HepG2 (cell line): Measurements from ENCODE around the gene FITM1. TPM values are rescaled to one million over a fixed set of nuclear protein-coding genes. Genes with fewer than 3 reads are reported as not detected.

ENCODE experiments used
- GABPA ChIP-seq, 2 experiments: IDR thresholded peaks; 2 replicates each; pipeline ENCODE4 v1.6.1; 2011 to 2016; ENCODE audit warnings: low read depth in 2 of 2, low read length in 1 of 2, missing biosample characterization in 1 of 2, missing genetic modification characterization in 1 of 2
- JUND ChIP-seq: sonication (generic); formaldehyde crosslinking; IDR thresholded peaks from 2 replicates; pipeline ENCODE4 v1.8.0; 2022; ENCODE audit warnings: mild to moderate bottlenecking, missing genetic modification reagents
- SETDB1 ChIP-seq: sonication (generic); formaldehyde crosslinking; IDR thresholded peaks from 2 replicates; pipeline ENCODE4 v1.5.1; 2020; ENCODE audit warnings: missing genetic modification reagents, mild to moderate bottlenecking, borderline replicate concordance
- SOX5 ChIP-seq: IDR thresholded peaks from 2 replicates; pipeline ENCODE4 v1.6.1; 2016; ENCODE audit warnings: borderline replicate concordance
- ZFP90 ChIP-seq: sonication (generic); formaldehyde crosslinking; IDR thresholded peaks from 2 replicates; pipeline ENCODE4 v1.8.0; 2022; ENCODE audit warnings: missing genetic modification reagents, mild to moderate bottlenecking, inconsistent platforms, borderline replicate concordance
- ZNF121 ChIP-seq: sonication (generic); formaldehyde crosslinking; IDR thresholded peaks from 2 replicates; pipeline ENCODE4 v1.5.0; 2020; ENCODE audit warnings: mild to moderate bottlenecking, missing genetic modification reagents
- ZNF33B ChIP-seq: sonication (generic); formaldehyde crosslinking; IDR thresholded peaks from 2 replicates; pipeline ENCODE4 v1.5.1; 2020; ENCODE audit warnings: mild to moderate bottlenecking, missing genetic modification reagents
- ZNF34 ChIP-seq: sonication (generic); formaldehyde crosslinking; IDR thresholded peaks from 2 replicates; pipeline ENCODE4 v1.4.0; 2020; ENCODE audit warnings: mild to moderate bottlenecking, missing genetic modification reagents, borderline replicate concordance
- polyA plus RNA-seq, 8 experiments: library from polyadenylated mRNA; depleted of rRNA in 3 of 8; stranded (reverse) in 7 of 8; unstranded in 1 of 8; fragments of >200 nt; fragmentation: Illumina TruSeq in 4 of 8; extraction: Trizol in 4 of 8; gene quantifications; 2 replicates each; pipeline versions ENCODE4 v1.2.1 to v1.2.3, GENCODE V29; 2011 to 2016; ENCODE audit warnings: low read depth in 4 of 8, missing spikeins in 1 of 8, mixed read lengths in 1 of 8; ENCODE audit not compliant: insufficient read depth in 1 of 8
- total RNA-seq, 5 experiments: library from RNA; depleted of rRNA; stranded (reverse); fragments of >200 nt; fragmentation: Illumina TruSeq; extraction: Trizol; gene quantifications; 2 replicates each; pipeline ENCODE4 v1.2.3, GENCODE V29; 2016; ENCODE audit warnings: low read depth in 1 of 5
- TF ChIP-seq, protein P1 (sequence below), 2 experiments: sonication (generic) in 1 of 2; formaldehyde crosslinking in 1 of 2; IDR thresholded peaks; 2 replicates each; pipeline versions ENCODE4 v1.4.0 to v1.6.1; 2018 to 2020; ENCODE audit warnings: missing genetic modification reagents in 2 of 2, borderline replicate concordance in 1 of 2, low read depth in 1 of 2, mild to moderate bottlenecking in 1 of 2, missing biosample characterization in 1 of 2
- TF ChIP-seq, protein P2 (sequence below): sonication (generic); formaldehyde crosslinking; IDR thresholded peaks from 2 replicates; pipeline ENCODE4 v1.9.0; 2021; ENCODE audit warnings: mild to moderate bottlenecking, missing genetic modification reagents
- TF ChIP-seq, protein P3 (sequence below): sonication (generic); formaldehyde crosslinking; IDR thresholded peaks from 2 replicates; pipeline ENCODE4 v1.4.0; 2020; ENCODE audit warnings: low read depth, mild to moderate bottlenecking, missing genetic modification reagents
- TF ChIP-seq, protein P4 (sequence below): sonication (generic); formaldehyde crosslinking; IDR thresholded peaks from 2 replicates; pipeline ENCODE4 v1.5.1; 2020; ENCODE audit warnings: missing genetic modification reagents, mild to moderate bottlenecking, borderline replicate concordance

Gene FITM1
- total and polyA plus RNA-seq, 2 of the 13 experiments (the other 11 are each of a cell fraction or from before 2014, with no cell fraction given), result 2.7 to 5.8 TPM

DNA sequence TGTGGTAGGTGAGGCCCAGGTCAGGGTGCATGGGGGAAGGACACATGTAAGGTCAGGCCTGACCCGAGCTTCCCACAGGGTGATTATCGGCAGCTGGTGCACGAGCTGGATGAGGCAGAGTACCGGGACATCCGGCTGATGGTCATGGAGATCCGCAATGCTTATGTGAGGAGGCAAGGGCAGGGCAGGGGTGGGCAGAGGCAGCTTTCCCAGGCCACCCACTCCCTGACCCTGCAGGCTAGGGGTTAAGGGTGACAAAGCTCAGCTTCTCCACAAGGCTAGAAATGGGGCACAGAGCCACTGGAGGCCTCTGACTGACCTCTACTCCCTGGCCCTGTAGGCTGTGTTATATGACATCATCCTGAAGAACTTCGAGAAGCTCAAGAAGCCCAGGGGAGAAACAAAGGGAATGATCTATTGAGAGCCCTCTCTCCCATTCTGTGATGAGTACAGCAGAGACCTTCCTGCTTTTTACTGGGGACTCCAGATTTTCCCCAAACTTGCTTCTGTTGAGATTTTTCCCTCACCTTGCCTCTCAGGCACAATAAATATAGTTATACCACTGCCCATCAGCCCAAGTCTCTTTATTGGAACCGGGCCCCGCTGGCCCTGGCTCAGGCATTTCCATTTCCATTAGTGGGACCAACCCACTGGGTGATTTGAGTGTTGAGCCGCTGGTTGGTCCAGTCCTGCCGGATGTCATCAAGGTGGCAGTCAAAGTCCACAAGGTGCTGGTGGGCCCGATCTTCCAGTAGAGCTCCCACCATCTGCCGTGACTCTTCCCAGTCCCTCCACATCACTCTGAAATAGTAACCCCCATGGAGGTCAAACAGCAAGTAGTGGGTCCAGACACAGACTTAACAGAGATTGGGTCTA lies 8.2 kb downstream of the FITM1 start (continued):
- TF ChIP-seq, protein P1, sequence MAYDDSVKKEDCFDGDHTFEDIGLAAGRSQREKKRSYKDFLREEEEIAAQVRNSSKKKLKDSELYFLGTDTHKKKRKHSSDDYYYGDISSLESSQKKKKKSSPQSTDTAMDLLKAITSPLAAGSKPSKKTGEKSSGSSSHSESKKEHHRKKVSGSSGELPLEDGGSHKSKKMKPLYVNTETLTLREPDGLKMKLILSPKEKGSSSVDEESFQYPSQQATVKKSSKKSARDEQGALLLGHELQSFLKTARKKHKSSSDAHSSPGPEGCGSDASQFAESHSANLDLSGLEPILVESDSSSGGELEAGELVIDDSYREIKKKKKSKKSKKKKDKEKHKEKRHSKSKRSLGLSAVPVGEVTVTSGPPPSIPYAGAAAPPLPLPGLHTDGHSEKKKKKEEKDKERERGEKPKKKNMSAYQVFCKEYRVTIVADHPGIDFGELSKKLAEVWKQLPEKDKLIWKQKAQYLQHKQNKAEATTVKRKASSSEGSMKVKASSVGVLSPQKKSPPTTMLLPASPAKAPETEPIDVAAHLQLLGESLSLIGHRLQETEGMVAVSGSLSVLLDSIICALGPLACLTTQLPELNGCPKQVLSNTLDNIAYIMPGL (CRISPR knock-in tag; IDR thresholded peaks at IDR 0.05; ENCODE audit: borderline replicate concordance in 1 of 2, low read depth in 1 of 2), result 0 out of 4 replicates have a peak, but pooled peaks of 1 of the 2 experiments have one; percentile 18
- TF ChIP-seq, protein P2, sequence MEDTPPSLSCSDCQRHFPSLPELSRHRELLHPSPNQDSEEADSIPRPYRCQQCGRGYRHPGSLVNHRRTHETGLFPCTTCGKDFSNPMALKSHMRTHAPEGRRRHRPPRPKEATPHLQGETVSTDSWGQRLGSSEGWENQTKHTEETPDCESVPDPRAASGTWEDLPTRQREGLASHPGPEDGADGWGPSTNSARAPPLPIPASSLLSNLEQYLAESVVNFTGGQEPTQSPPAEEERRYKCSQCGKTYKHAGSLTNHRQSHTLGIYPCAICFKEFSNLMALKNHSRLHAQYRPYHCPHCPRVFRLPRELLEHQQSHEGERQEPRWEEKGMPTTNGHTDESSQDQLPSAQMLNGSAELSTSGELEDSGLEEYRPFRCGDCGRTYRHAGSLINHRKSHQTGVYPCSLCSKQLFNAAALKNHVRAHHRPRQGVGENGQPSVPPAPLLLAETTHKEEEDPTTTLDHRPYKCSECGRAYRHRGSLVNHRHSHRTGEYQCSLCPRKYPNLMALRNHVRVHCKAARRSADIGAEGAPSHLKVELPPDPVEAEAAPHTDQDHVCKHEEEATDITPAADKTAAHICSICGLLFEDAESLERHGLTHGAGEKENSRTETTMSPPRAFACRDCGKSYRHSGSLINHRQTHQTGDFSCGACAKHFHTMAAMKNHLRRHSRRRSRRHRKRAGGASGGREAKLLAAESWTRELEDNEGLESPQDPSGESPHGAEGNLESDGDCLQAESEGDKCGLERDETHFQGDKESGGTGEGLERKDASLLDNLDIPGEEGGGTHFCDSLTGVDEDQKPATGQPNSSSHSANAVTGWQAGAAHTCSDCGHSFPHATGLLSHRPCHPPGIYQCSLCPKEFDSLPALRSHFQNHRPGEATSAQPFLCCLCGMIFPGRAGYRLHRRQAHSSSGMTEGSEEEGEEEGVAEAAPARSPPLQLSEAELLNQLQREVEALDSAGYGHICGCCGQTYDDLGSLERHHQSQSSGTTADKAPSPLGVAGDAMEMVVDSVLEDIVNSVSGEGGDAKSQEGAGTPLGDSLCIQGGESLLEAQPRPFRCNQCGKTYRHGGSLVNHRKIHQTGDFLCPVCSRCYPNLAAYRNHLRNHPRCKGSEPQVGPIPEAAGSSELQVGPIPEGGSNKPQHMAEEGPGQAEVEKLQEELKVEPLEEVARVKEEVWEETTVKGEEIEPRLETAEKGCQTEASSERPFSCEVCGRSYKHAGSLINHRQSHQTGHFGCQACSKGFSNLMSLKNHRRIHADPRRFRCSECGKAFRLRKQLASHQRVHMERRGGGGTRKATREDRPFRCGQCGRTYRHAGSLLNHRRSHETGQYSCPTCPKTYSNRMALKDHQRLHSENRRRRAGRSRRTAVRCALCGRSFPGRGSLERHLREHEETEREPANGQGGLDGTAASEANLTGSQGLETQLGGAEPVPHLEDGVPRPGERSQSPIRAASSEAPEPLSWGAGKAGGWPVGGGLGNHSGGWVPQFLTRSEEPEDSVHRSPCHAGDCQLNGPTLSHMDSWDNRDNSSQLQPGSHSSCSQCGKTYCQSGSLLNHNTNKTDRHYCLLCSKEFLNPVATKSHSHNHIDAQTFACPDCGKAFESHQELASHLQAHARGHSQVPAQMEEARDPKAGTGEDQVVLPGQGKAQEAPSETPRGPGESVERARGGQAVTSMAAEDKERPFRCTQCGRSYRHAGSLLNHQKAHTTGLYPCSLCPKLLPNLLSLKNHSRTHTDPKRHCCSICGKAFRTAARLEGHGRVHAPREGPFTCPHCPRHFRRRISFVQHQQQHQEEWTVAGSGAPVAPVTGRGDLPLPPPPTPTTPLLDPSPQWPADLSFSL, result no peak
- TF ChIP-seq, protein P3, sequence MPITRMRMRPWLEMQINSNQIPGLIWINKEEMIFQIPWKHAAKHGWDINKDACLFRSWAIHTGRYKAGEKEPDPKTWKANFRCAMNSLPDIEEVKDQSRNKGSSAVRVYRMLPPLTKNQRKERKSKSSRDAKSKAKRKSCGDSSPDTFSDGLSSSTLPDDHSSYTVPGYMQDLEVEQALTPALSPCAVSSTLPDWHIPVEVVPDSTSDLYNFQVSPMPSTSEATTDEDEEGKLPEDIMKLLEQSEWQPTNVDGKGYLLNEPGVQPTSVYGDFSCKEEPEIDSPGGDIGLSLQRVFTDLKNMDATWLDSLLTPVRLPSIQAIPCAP (CRISPR knock-in tag), result no peak
- TF ChIP-seq ZNF33B (CRISPR knock-in tag) (0 out of 2 replicates have a peak, but pooled peaks have one; percentile 35), GABPA (IDR thresholded peaks at IDR 0.05; ENCODE audit: low read depth, low read length) (no peak), GABPA (CRISPR knock-in tag; IDR thresholded peaks at IDR 0.05; ENCODE audit: low read depth) (no peak), ZNF34 (CRISPR knock-in tag) (no peak), ZFP90 (CRISPR knock-in tag) (0 out of 2 replicates have a peak, but pooled peaks have one; percentile 20), ZNF121 (CRISPR knock-in tag) (no peak), SOX5 (CRISPR knock-in tag) (no peak), JUND (CRISPR knock-in tag) (no peak), SETDB1 (no peak)
- TF ChIP-seq, protein P4, sequence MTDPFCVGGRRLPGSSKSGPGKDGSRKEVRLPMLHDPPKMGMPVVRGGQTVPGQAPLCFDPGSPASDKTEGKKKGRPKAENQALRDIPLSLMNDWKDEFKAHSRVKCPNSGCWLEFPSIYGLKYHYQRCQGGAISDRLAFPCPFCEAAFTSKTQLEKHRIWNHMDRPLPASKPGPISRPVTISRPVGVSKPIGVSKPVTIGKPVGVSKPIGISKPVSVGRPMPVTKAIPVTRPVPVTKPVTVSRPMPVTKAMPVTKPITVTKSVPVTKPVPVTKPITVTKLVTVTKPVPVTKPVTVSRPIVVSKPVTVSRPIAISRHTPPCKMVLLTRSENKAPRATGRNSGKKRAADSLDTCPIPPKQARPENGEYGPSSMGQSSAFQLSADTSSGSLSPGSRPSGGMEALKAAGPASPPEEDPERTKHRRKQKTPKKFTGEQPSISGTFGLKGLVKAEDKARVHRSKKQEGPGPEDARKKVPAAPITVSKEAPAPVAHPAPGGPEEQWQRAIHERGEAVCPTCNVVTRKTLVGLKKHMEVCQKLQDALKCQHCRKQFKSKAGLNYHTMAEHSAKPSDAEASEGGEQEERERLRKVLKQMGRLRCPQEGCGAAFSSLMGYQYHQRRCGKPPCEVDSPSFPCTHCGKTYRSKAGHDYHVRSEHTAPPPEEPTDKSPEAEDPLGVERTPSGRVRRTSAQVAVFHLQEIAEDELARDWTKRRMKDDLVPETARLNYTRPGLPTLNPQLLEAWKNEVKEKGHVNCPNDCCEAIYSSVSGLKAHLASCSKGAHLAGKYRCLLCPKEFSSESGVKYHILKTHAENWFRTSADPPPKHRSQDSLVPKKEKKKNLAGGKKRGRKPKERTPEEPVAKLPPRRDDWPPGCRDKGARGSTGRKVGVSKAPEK (CRISPR knock-in tag), result no peak
